NCI-H526 treated with DMSO at 0.1 percent for 48 hours (cell line): ENCODE results near the gene GGACT.
"Not testable (repeated sequence)": the region's sequence is repeated elsewhere in the genome, so short reads cannot be mapped to it uniquely, and the experiment has no call there.

Experiments used
- DNase-seq: peaks from one replicate; lab custom pipeline; 2025; lab: John Stamatoyannopoulos, UW

GGACT gene

DNA sequence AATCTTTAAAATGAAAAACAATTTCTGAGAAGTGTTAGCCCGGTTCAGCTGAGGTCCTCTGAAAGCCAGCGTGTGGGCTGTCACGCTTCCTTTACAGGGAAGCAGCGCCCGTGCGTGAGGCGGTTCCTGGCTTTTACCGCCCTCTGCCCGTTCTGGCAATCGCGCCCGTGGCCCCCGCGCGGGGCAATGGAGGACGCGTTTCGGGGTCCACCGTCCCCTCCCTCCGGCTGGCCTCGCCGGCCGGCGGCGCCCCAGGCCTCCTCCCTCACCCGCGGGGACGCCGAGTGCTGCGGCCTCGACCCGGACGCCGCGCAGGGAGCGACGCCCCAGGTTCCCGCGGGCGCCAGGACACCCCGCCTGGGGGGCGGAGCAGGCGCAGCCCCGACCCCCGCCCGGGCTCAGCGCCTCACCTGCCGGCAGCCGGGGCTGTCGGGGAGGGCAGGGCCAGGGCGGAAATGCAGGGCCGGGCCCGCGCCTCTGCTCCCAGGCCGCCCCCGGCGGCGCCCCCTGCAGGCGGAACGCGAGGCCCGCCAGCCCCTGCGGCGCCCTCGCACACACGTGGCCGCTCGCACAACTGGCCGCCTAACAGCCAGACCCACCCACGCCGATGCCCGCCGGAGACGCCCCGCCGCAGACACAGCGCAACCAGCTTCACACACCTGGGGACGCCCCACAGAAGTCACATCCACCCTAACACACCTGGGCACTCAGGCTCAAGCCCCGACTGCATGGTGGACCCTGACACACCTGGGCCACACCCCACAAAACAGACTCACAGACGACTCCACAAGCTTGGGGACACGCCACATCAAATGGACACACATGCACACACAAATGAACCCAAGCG lies at the start of gene GGACT:
TSS of gene GGACT (minus strand) at position 459 of the 847 bp plus-strand sequence. CDS start 56,198 bp downstream, outside the sequence.
- DNase-seq: peak; percentile 61

DNA sequence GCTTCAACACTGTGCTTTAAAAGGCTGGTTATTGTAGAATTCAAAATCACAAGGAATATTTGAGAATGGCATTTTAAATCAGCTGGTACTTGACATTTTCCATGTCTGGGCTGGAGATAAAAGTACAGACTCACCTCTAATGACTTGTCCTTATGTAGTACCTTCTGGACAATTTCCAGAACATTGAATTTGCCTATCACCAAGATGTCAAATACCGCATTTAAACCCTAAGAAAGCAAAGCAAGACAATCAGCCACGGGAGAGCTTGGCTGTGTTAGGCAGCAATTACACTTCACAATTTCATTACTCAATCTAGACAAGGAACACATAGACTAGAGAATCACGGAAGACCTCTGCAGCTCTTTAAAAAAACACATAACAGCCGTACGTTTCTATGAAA lies 49.2 kb upstream of the GGACT start:
- DNase-seq: no peak

DNA sequence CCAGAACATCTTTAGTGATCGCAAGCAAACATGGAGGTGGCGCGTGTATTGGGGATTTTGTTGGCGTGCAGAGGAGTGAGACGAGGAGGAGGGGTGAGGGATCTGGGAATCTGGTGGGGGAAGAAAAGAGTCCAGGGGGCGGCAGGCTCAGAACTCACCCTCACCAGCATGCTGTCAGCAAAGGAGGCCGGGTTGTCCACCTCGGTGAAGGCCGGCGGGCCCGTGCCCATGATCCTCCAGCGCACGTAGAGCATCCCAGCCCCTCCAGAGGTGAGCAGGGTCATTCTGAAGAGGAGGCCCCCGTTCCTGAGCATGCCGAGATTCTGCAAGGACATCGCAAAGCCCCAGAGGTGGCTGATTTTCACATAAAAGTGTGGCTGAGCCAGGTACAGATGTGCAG lies 48.8 kb upstream of the GGACT start:
- no peak for DNase-seq

DNA sequence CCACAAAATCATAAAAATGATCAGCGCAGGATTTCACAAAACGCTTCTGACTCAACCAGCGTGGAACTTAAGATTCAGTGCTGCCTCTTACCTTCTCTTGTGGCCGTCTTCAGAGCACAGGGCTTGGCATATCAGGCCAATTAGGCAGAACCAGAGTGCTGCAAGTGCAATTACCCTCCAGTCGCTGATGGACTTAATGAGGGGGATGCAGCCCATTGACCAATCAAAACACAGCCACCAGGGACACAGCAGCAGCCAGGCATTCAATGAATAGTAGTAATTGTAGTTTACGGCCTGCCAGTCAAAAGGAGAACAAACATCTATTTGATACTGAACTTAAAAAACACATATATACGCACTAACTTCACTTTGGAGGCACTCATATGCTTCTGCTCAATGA lies 47.9 kb upstream of the GGACT start:
- no peak for DNase-seq

DNA sequence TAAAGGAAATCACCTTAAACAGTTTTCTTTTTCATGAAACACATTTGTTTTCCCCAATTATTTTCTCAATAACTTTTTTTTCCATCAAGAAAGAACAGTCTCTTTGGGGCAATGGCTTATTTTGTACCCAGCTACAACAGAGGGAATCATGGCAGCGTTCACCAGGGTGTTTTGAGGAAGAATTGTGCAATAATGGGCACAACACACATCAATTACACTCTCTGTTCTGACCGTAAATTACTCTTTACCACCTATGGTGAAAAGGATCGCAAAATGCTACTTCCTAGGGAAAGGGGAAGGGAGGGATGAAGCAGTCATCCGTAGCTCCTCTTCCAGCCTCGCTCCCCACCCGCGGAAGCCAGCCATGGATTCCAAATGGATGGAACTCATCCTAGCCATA lies 47.4 kb upstream of the GGACT start:
- DNase-seq: no peak

DNA sequence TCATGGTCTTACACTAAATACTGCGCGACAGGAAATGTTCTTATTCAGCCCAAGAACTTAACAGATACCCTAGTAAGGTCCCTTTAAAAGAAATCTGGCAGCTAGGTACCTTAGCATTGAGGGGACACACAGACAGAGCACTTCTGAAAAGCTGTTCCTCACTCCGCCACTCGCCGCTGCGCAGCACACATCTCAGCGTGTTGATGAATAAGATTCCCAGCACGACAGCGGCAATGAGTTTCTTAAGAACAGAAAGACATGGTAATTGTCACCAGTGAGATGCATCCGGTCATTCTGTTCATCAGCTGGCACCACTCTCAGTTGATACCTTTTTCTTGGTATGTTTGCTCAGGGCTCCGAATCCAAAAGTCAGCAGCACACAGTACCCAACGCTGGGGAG lies 46.1 kb upstream of the GGACT start:
- no peak for DNase-seq

DNA sequence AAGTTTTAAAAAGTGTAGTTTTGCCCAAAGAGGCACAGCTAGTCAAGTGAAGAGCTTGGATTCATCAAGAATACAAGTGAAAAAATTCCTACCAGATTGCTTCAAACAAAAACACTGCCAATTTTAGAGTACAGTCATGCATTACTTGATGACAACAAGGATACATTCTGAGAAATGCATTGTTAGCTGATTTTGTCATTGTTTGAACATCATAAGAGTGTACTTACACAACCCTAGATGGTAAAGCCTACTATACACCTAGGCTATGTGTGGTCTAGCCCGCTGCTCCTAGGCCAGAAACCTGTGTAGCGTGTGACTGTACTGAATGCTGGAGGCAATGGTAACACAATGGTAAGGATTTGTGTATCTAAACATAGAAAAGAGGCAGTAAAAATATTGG lies 44.9 kb upstream of the GGACT start:
- no peak for DNase-seq

DNA sequence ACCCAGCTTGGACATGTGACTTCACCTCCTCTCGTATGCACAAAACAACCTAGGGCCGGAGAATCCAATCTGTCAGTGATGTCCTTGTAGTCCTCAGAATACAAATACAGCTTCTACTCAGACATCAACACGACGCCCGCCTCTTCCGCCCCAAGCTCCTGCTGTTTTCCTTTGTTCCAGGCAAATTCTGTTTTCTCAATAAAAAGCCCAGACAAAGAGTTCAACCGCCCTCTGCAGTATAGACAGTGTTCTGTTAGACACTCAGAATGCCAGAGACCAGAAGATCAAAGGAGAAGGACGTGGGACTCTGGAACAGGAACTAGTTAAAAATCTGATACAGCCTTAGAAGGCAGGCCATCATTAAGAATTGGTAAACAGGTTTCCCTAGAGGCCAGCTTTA lies 42.0 kb upstream of the GGACT start:
- no peak for DNase-seq

DNA sequence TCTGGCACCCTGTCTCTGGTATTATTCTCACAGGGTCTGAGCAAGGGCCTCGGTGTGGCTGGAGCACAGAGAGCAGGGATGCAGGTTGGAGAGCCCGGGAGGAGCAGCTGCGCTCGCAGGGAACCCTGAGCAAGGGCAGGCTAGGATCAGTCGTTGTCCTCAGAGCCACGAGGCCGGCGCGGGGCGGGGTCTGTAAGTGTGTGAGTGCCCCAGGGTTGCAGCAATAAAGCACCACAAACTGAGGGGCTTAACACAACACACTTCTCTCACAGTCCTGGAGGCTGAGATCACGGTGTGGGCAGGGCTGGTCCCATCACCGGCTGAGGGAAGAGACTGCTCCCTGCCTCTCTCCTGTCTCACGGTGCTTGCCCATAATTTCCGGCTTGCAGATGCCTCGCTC lies 38.5 kb upstream of the GGACT start:
- DNase-seq: no peak

DNA sequence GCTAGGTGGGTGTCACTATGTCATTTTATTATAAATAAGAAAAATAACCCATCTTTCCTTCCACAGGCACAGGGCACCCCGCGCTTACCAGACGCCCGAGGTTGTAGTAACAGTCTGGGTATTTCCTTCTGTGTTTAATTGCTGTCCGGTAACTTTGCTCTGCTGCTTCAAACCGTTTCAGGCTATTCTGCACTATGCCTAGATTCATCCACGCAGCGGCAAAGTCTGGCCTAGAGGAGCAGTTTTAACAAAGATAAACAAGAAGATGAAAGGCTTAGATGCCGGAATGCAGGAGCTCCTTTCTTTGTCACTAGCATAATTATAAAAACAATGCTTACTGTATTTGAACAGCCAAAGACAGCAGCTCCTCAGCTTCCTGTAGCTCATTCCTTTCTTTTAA lies 36.9 kb upstream of the GGACT start:
- DNase-seq: no peak

DNA sequence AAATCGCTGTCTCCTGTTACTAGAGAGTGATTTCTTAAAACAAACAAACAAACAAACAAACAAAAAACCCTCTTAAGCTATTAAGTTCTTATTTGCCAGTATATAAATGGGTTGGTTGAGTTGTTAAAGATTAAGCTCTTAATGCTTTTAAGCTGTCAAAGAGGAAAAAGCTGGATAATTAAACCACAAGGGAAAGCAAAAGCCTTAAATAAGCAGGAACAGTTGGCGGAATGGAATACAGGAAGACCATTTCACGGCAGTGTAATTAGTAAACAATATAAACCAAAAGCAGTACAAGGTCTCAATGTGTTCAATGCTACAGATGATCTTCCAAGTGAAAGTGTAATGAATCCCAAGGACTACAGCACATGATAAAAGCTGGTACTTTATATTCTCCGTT lies 32.2 kb upstream of the GGACT start:
- no peak for DNase-seq

DNA sequence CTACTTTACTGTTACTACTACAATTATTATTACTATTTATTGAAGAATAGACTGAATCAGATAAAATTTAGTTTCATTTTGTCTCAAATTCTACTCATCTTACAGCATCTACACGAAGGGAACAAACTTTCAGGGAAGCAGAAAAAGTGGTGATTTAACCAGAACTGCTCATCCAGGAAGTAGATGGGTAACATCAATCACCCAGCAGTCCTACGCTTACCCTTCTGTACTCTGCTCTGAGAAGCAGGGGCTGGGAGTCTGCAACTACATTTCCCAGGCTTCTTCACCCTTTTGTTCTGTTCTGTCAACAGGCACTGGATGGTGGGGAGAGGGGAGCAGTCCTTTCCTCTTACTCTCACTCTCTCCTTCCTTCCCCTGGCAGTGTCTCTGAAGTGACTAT lies 31.4 kb upstream of the GGACT start:
- no peak for DNase-seq

DNA sequence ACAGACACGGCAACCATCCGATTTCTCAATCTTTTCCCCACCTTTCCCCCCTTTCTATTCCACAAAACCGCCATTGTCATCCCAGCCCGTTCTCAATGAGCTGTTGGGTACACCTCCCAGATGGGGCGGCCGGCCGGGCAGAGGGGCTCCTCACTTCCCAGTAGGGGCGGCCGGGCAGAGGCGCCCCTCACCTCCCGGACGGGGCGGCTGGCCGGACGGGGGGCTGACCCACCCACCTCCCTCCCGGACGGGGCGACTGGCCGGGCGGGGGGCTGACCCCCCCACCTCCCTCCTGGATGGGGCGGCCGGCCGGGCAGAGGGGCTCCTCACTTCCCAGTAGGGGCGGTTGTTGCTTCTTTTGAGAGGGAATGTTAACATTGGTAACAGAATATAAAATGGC lies 30.3 kb upstream of the GGACT start:
- DNase-seq: not testable (repeated sequence)

DNA sequence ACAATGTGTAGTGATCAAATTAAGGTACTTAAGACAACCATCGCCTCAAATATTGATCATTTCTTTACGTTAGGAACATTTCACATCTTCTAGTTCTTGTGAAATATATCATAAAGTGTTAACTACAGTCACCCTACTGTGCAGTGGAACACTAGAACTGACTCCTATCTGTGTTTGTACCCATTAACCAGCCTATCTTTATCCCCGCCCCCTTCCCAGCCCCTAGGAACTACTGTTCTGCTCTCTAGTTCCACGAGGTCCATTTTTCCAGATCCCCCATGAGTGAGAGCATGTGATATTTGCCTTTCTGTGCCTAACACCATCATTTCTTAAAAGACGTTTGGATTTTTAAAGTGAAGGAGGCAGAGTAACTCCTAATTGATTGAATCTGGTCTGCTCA lies 24.4 kb upstream of the GGACT start:
- DNase-seq: no peak

DNA sequence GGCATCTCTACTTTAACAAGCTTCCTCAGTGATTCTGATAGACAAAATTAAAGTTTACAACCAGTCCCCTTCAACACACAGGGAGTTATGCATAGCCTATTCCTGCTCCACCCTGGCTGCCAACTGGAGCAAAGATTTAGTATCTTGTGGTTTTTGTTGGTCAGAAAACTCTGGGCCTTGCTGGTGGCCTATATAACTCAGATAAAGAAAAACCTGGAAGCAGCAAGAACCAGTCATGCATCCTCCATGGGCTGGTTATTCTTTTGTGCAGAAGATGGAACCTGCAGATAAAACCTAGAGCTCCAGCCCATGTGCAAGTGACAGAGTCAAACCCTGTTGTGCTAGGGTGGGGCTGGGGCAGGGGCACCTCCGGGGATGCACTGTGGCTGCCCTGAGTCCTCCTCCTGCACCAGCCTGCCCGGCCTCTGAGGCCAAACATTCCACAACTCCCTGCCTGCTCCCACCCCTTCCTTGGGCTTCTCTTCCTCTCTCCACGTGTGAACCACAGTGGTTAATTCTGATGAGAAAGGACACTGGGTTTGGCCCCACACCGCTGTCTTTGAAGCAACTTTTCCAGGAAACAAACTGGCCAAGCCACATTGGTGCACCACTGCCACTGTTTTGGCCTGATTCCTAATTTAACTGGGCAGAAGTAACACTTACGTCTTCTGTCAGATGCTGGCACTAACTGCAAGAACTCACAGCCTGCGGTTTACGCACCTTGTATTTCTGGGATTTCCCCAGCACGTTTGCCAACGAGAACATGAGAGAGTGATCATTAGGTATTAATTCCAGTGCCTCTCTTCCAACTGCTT lies 23.3 kb upstream of the GGACT start:
- DNase-seq: no peak

DNA sequence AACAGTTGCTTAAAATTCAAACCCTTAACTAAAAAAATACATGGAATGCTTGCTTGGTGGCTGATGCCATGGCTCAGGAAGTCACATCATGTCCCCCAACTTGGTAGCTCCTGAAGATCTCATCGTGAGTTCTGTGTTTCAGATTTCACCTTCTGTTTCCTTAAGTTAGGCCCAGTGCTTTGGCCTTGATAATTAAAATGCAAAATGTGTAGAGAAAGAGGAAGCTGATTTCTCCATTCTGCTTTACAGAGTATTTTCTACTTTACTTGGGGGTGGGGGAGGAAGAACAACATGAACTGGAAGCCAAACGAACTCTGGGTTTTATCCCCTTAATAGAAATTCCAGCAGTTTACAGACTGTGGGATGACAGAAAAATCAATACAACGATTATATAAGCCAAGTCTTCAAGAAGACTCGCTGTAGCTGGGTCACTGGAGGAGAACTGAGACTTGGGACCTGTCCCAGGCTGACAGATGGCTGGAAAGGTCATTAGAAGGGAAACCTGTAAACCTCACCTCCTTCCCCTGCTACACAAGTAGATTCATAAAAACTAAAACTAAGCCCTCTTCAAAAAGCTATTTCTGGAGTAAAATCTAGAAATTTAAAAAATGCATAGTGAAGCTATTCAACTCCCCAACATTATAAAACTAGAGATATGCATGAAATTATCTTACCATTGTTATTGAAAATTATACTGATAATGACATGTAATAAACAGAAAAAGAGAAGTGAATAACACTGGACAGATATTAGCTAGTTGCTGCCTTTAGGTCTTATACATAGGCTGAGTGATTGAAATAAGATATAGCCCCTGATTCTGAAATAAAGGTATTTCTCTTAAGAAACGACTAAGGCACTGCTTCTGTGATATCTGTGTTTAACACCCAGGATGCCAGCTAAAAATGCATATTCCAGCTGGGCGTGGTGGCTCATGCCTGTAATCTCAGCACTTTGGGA lies 22.1 kb upstream of the GGACT start:
- DNase-seq: no peak

DNA sequence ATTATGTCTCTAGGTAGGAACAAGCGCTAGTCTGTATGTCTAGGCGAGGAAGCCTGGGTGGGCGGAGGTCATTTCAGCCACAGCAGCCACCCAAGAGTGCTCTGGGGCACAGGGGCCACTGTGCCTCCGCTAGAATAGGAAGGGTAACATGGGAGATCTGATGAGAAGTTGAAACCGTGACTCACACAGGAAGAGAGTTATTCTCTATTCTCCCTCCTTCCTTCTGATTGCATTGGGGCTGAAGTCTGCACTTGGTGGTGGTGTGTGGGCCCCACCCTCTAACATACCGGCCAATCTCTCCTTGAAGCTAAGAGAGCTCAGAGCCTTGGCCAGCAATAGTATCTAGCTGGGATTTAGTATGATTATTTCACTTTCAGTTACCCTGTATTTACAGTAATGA lies 20.3 kb upstream of the GGACT start:
- no peak for DNase-seq

DNA sequence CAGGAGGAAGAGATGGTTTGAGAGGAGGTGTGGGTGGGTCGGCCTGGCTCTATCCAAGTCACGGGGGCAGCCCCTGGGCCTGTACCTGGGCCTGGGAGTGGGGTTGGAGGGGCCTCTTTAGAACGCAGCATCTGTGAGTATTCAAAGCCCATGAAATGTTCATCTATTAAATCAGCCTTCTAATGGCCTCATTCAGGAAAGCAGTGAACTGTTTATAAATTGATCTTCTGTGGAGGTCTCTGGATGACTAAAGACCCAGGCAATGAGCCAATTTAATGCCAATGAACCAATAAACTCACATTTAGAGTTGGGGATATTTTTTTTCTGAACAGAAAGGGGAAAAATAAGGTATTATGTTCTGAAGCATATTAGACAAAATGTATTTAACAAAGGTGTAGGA lies 19.9 kb upstream of the GGACT start:
- DNase-seq: no peak

DNA sequence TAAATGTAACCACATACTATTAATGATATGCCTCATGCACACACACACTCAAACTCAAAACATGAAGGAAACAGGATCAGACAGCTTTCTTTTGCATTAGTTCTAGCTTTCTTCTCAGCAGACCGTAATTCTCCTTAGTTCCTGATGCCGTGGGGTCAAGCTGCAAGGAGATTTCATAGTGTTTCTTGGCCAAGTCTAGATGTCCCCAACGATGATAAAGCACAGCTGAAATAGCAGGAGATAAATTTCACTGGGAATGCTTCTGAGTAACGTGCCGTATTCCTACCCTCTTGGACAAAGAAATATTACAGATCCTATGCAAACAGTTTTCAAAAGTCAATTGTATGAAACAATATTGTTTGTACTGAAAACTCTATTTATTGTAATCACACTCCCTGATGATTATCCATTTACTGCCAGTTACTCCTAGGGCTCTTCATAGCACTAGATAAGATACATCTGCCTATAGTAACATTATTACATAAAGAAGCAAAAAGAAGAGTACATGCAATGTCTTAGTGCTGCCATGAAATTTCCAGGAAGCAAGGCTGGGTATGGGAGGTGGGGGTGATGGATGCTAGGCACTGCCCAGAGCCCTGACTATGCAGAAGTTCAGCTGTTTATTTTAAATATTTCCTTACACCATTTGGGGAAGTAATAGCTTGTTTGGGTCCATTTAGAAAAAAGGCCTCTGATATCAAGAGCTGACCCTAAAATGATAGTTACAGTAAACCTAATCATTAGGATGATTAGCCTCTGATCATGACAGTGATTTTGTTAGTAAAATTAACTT lies 16.5 kb upstream of the GGACT start:
- DNase-seq: no peak

DNA sequence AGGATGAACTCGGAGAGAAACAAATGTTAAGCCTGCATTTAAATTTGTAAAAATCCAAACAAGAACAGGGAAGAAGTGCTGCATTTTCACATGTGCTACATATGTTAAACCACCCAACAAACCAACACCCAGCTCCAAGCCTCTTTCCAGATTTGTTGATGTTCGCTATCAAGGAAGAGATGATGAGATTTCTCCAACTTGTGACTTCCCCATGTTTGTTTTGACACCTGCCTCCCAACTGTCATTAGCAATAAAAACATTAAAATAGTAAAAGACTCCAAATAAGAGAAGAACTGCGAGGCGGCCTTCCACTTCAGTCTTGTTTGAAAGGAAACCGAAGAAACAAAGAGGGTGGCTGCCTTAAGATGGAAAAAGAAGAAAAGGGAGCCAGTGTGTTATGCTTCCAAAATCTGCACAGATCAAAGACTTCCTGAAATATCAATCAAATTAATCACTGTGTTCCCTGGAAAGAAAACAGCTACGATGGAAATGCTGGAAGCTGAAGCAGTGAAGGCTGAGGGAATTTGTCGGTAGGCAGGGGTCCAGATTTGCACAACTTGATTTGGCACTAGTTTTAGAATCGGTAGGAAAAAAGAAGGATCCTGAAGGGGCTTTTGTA lies 14.0 kb upstream of the GGACT start:
- no peak for DNase-seq

DNA sequence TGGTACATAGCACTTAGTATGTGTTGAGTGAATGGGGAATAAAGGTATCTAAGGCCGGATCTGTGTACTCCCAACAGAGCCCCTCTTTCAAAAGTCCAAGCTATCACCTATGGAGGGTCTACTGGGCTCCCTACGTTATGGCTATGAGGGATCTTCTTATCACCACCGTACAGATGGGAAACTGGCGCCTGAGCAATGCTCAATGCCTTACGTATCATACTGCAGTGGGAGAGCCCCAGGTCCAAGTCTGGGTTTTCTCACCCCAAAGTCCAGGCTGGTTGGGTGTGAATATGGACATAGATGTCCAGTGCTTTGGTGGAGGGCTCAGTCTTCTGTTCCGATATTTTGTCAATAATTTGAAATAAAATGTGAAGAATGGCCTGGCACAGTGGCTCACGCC lies 13.1 kb upstream of the GGACT start:
- no peak for DNase-seq
